GM18520 (cell line): ENCODE data around the gene TRPM4.
"Not testable (repeated sequence)": the region's sequence is repeated elsewhere in the genome, so short reads cannot be mapped to it uniquely, and the experiment has no call there.

ENCODE experiments used
- ATAC-seq: cut with Tn5 transposase; IDR thresholded peaks from one replicate; pipeline ENCODE4 v1.9.1; 2021; ENCODE audit not compliant: unreplicated experiment

TRPM4 gene

GRCh38 chr19:49150106-49150943 is 7.3 kb upstream of the TRPM4 start:
- ATAC-seq = no peak

GRCh38 chr19:49150944-49151243 is 6.7 kb upstream of the TRPM4 start:
- ATAC-seq = no peak

GRCh38 chr19:49151267-49152118 is 6.1 kb upstream of the TRPM4 start:
- no peak for ATAC-seq

GRCh38 chr19:49152119-49152550 is 5.5 kb upstream of the TRPM4 start:
- ATAC-seq = no peak

- no peak for ATAC-seq
Measured at GRCh38 chr19:49153167-49153809, 4.3 kb upstream of the TRPM4 start.

- no peak for ATAC-seq
Measured at GRCh38 chr19:49154279-49154678, 3.3 kb upstream of the TRPM4 start.

GRCh38 chr19:49155005-49155819 is 2.4 kb upstream of the TRPM4 start, which contains the start of gene HRC:
TSS of gene HRC (minus strand) at chr19:49155396. CDS start at chr19:49155237, 159 bp downstream.
- no peak for ATAC-seq

GRCh38 chr19:49155820-49156346 is 1.7 kb upstream of the TRPM4 start:
- ATAC-seq = no peak

- no peak for ATAC-seq
Measured at GRCh38 chr19:49160450-49161189, 3.0 kb downstream of the TRPM4 start.

- no peak for ATAC-seq
Measured at GRCh38 chr19:49161987-49162386, 4.4 kb downstream of the TRPM4 start.

GRCh38 chr19:49165111-49165750 is 7.6 kb downstream of the TRPM4 start:
- no peak for ATAC-seq

GRCh38 chr19:49165865-49166301 is 8.3 kb downstream of the TRPM4 start:
- no peak for ATAC-seq

GRCh38 chr19:49167857-49168409 is 10.3 kb downstream of the TRPM4 start:
- no peak for ATAC-seq

- ATAC-seq = no peak
Measured at GRCh38 chr19:49168421-49168820, 10.8 kb downstream of the TRPM4 start.

- ATAC-seq = no peak
Measured at GRCh38 chr19:49173198-49173597, 15.6 kb downstream of the TRPM4 start.

- ATAC-seq = no peak
Measured at GRCh38 chr19:49180659-49181058, 23.1 kb downstream of the TRPM4 start.

GRCh38 chr19:49182010-49182847 is 24.6 kb downstream of the TRPM4 start:
- ATAC-seq = not testable (repeated sequence)

- no peak for ATAC-seq
Measured at GRCh38 chr19:49182848-49183375, 25.3 kb downstream of the TRPM4 start.
